Ovary (tissue), 3 donors: Measurements from ENCODE around the gene AMPH.

Source experiments
- CTCF ChIP-seq, 3 donors: fragments of 450-650 bp in 2 of 3; fragments of 200-600 bp in 1 of 3; IDR thresholded peaks; one replicate each; pipeline versions ENCODE4 v1.5.1 to v1.8.0; 2016 to 2022; ENCODE audit warnings: antibody characterized with exemption in 3 of 3, mild to moderate bottlenecking in 1 of 3
- EP300 ChIP-seq: sonication (generic); formaldehyde crosslinking; IDR thresholded peaks from one replicate; pipeline ENCODE4 v1.6.1; 2017; ENCODE audit warnings: antibody characterized with exemption
- donor health status: DM: no; HTN: no; CAD: no.

- TF ChIP-seq CTCF (IDR thresholded peaks at IDR 0.05) = no peak
- no peak for TF ChIP-seq EP300
These were observed 154.4 kb downstream of the AMPH start for GRCh38 chr7:38476764-38477163.
